HG02870 (cell line): ENCODE data around the gene NKAIN2.

Experiments used
- ATAC-seq: cut with Tn5 transposase; IDR thresholded peaks from one replicate; pipeline ENCODE4 v1.9.1; 2021; ENCODE audit warnings: mild to moderate bottlenecking, moderate library complexity; ENCODE audit not compliant: unreplicated experiment

NKAIN2 gene

GRCh38 chr6:124479991-124480430, 676.3 kb downstream of the NKAIN2 start:
- no peak for ATAC-seq

- no peak for ATAC-seq
Measured at GRCh38 chr6:124482071-124482491, 678.4 kb downstream of the NKAIN2 start.

GRCh38 chr6:124487623-124488431, 684.2 kb downstream of the NKAIN2 start:
- no peak for ATAC-seq

GRCh38 chr6:124490122-124490521, 686.5 kb downstream of the NKAIN2 start:
- no peak for ATAC-seq

- no peak for ATAC-seq
Measured at GRCh38 chr6:124493259-124493658, 689.6 kb downstream of the NKAIN2 start.

GRCh38 chr6:124494956-124495664, 691.4 kb downstream of the NKAIN2 start:
- no peak for ATAC-seq

GRCh38 chr6:124495665-124496190, 692.1 kb downstream of the NKAIN2 start:
- no peak for ATAC-seq

GRCh38 chr6:124496334-124496733, 692.7 kb downstream of the NKAIN2 start:
- ATAC-seq, result no peak

- ATAC-seq, result no peak
Measured at GRCh38 chr6:124512431-124512830, 708.8 kb downstream of the NKAIN2 start.

GRCh38 chr6:124517339-124517738, 713.7 kb downstream of the NKAIN2 start:
- no peak for ATAC-seq

- ATAC-seq, result no peak
Measured at GRCh38 chr6:124520514-124520913, 716.8 kb downstream of the NKAIN2 start.

GRCh38 chr6:124522335-124522734, 718.7 kb downstream of the NKAIN2 start:
- no peak for ATAC-seq

- no peak for ATAC-seq
Measured at GRCh38 chr6:124524491-124525200, 721.0 kb downstream of the NKAIN2 start.

- no peak for ATAC-seq
Measured at GRCh38 chr6:124530926-124531325, 727.3 kb downstream of the NKAIN2 start.

GRCh38 chr6:124535299-124535698, 731.6 kb downstream of the NKAIN2 start:
- no peak for ATAC-seq

GRCh38 chr6:124535746-124536145, 732.1 kb downstream of the NKAIN2 start:
- no peak for ATAC-seq

GRCh38 chr6:124536157-124536841, 732.6 kb downstream of the NKAIN2 start:
- no peak for ATAC-seq

- no peak for ATAC-seq
Measured at GRCh38 chr6:124536842-124537191, 733.2 kb downstream of the NKAIN2 start.

- ATAC-seq, result no peak
Measured at GRCh38 chr6:124539096-124539495, 735.4 kb downstream of the NKAIN2 start.

- no peak for ATAC-seq
Measured at GRCh38 chr6:124541573-124541972, 737.9 kb downstream of the NKAIN2 start.

GRCh38 chr6:124546601-124547000, 742.9 kb downstream of the NKAIN2 start:
- no peak for ATAC-seq
